Activated naive CD8-positive, alpha-beta T cell (primary cell): ENCODE results near the gene BMP8B.
A peak's percentile ranks its signal among the peaks of the same experiment; 100 is the strongest.
"Not testable (repeated sequence)": the region's sequence is repeated elsewhere in the genome, so short reads cannot be mapped to it uniquely, and the experiment has no call there.

ENCODE experiments used
- H3K27ac Mint-ChIP-seq: one replicate; pipeline ENCODE4 v1.8.0; 2021; ENCODE audit warnings: mixed read lengths
- H3K27me3 Mint-ChIP-seq: one replicate; pipeline ENCODE4 v1.8.0; 2021; ENCODE audit warnings: mixed read lengths
- H3K36me3 Mint-ChIP-seq: one replicate; pipeline ENCODE4 v1.8.0; 2021; ENCODE audit warnings: mixed read lengths
- H3K4me1 Mint-ChIP-seq: one replicate; pipeline ENCODE4 v1.8.0; 2021; ENCODE audit warnings: low read depth, mixed read lengths
- H3K4me3 Mint-ChIP-seq: one replicate; pipeline ENCODE4 v1.8.0; 2021; ENCODE audit warnings: mild to moderate bottlenecking, mixed read lengths
- H3K9me3 Mint-ChIP-seq: one replicate; pipeline ENCODE4 v1.8.0; 2021; ENCODE audit warnings: low read depth, mixed read lengths

BMP8B gene

GRCh38 chr1:39822146-39822545, 33.5 kb upstream of the BMP8B start:
- Mint-ChIP-seq H3K4me1 (peaks cover 16% of the 10 kb centered on the region), H3K36me3 (no peaks in the 10 kb centered on the region), H3K4me3 (no peak overlapping the region), H3K27me3 (peaks cover 8% of the 10 kb centered on the region), H3K9me3 (no peaks in the 10 kb centered on the region), H3K27ac (no peak overlapping the region)

- Mint-ChIP-seq H3K27ac (no peak overlapping the region), H3K27me3 (peaks cover 15% of the 10 kb centered on the region), H3K9me3 (no peaks in the 10 kb centered on the region)
Observed at GRCh38 chr1:39819091-39819812, 30.6 kb upstream of the BMP8B start.

GRCh38 chr1:39818482-39818881, 29.8 kb upstream of the BMP8B start:
- no peaks in the 10 kb centered on the region for H3K9me3 Mint-ChIP-seq

More at GRCh38 chr1:39819091-39819812, 30.6 kb upstream of the BMP8B start:
- H3K36me3 Mint-ChIP-seq: no peaks in the 10 kb centered on the region
- H3K4me1 Mint-ChIP-seq: peaks cover 22% of the 10 kb centered on the region
- no peak overlapping the region for H3K4me3 Mint-ChIP-seq

GRCh38 chr1:39817091-39817932, 28.6 kb upstream of the BMP8B start:
- peak overlapping the region; percentile 61 for H3K4me3 Mint-ChIP-seq
- H3K9me3 Mint-ChIP-seq, H3K36me3 Mint-ChIP-seq: not testable (repeated sequence)
- H3K27ac Mint-ChIP-seq: peak overlapping the region; percentile 64
- H3K27me3 Mint-ChIP-seq: peaks cover 15% of the 10 kb centered on the region
- H3K4me1 Mint-ChIP-seq: peaks cover 22% of the 10 kb centered on the region

More at GRCh38 chr1:39818482-39818881, 29.8 kb upstream of the BMP8B start:
- H3K4me3 Mint-ChIP-seq: no peak overlapping the region
- H3K27me3 Mint-ChIP-seq: peaks cover 14% of the 10 kb centered on the region
- no peak overlapping the region for H3K27ac Mint-ChIP-seq
- peaks cover 22% of the 10 kb centered on the region for H3K4me1 Mint-ChIP-seq
- H3K36me3 Mint-ChIP-seq: no peaks in the 10 kb centered on the region

- Mint-ChIP-seq H3K27ac (no peak overlapping the region), H3K36me3 (no peaks in the 10 kb centered on the region), H3K4me3 (peak overlapping the region; percentile 61), H3K27me3 (peaks cover 15% of the 10 kb centered on the region), H3K9me3 (no peaks in the 10 kb centered on the region), H3K4me1 (peaks cover 22% of the 10 kb centered on the region)
Observed at GRCh38 chr1:39816415-39817090, 27.9 kb upstream of the BMP8B start.

GRCh38 chr1:39812913-39813312, 24.2 kb upstream of the BMP8B start:
- no peak overlapping the region for H3K27ac Mint-ChIP-seq
- H3K36me3 Mint-ChIP-seq: no peaks in the 10 kb centered on the region
- H3K4me3 Mint-ChIP-seq: no peak overlapping the region
- no peaks in the 10 kb centered on the region for H3K9me3 Mint-ChIP-seq
- peaks cover 12% of the 10 kb centered on the region for H3K27me3 Mint-ChIP-seq
- peaks cover 12% of the 10 kb centered on the region for H3K4me1 Mint-ChIP-seq

GRCh38 chr1:39808784-39809517, 20.3 kb upstream of the BMP8B start:
- H3K27ac Mint-ChIP-seq: no peak overlapping the region
- H3K4me3 Mint-ChIP-seq: no peak overlapping the region
- H3K4me1 Mint-ChIP-seq: no peaks in the 10 kb centered on the region
- H3K9me3 Mint-ChIP-seq: peaks cover 10% of the 10 kb centered on the region
- H3K36me3 Mint-ChIP-seq: peaks cover 9% of the 10 kb centered on the region
- peaks cover 3% of the 10 kb centered on the region for H3K27me3 Mint-ChIP-seq

GRCh38 chr1:39805385-39805784, 16.7 kb upstream of the BMP8B start:
- H3K27ac Mint-ChIP-seq: no peak overlapping the region
- no peaks in the 10 kb centered on the region for H3K27me3 Mint-ChIP-seq
- H3K4me1 Mint-ChIP-seq: no peaks in the 10 kb centered on the region
- peaks cover 10% of the 10 kb centered on the region for H3K9me3 Mint-ChIP-seq
- H3K36me3 Mint-ChIP-seq: peaks cover 9% of the 10 kb centered on the region
- no peak overlapping the region for H3K4me3 Mint-ChIP-seq

- H3K36me3 Mint-ChIP-seq: peaks cover 9% of the 10 kb centered on the region
- no peak overlapping the region for H3K27ac Mint-ChIP-seq
- no peak overlapping the region for H3K4me3 Mint-ChIP-seq
- H3K27me3 Mint-ChIP-seq: no peaks in the 10 kb centered on the region
- peaks cover 10% of the 10 kb centered on the region for H3K4me1 Mint-ChIP-seq
- H3K9me3 Mint-ChIP-seq: peaks cover 10% of the 10 kb centered on the region
Observed at GRCh38 chr1:39802496-39803260, 14.0 kb upstream of the BMP8B start.

GRCh38 chr1:39800471-39800835, 11.8 kb upstream of the BMP8B start:
- Mint-ChIP-seq H3K36me3 (peaks cover 6% of the 10 kb centered on the region), H3K4me3 (no peak overlapping the region), H3K27ac (no peak overlapping the region), H3K9me3 (peaks cover 8% of the 10 kb centered on the region), H3K27me3 (no peaks in the 10 kb centered on the region), H3K4me1 (peaks cover 10% of the 10 kb centered on the region)

- no peaks in the 10 kb centered on the region for H3K27me3 Mint-ChIP-seq
- peaks cover 3% of the 10 kb centered on the region for H3K9me3 Mint-ChIP-seq
- H3K4me1 Mint-ChIP-seq: peaks cover 10% of the 10 kb centered on the region
- H3K36me3 Mint-ChIP-seq: peaks cover 2% of the 10 kb centered on the region
- H3K27ac Mint-ChIP-seq: no peak overlapping the region
- peak overlapping the region; percentile 69 for H3K4me3 Mint-ChIP-seq
Observed at GRCh38 chr1:39799770-39800470, 11.3 kb upstream of the BMP8B start.

- not testable (repeated sequence) for H3K4me1 Mint-ChIP-seq, H3K9me3 Mint-ChIP-seq, H3K27me3 Mint-ChIP-seq, H3K36me3 Mint-ChIP-seq
- Mint-ChIP-seq H3K4me3 (peak overlapping the region; percentile 69), H3K27ac (peak overlapping the region; percentile 85)
Observed at GRCh38 chr1:39798859-39799769, 10.4 kb upstream of the BMP8B start.

GRCh38 chr1:39795651-39796050, 7.0 kb upstream of the BMP8B start:
- Mint-ChIP-seq H3K9me3 (no peaks in the 10 kb centered on the region), H3K36me3 (no peaks in the 10 kb centered on the region), H3K27me3 (peaks cover 12% of the 10 kb centered on the region), H3K27ac (no peak overlapping the region), H3K4me1 (peaks cover 17% of the 10 kb centered on the region), H3K4me3 (no peak overlapping the region)
